H1 (cell line): Measurements from ENCODE around the gene PTPN21. TPM values are rescaled to one million over a fixed set of nuclear protein-coding genes. Genes with fewer than 3 reads are reported as not detected.

Experiments used
- CBX5 ChIP-seq: fragments of 300-800, 300-1000 bp; sonication (generic); IDR thresholded peaks from 2 replicates; pipeline ENCODE4 v1.7.1; 2016; ENCODE audit warnings: antibody characterized with exemption, low read length, low read depth
- NANOG ChIP-seq: IDR thresholded peaks from 2 replicates; pipeline ENCODE4 v1.6.1; 2011; ENCODE audit warnings: low read length, low read depth, mild to moderate bottlenecking, inconsistent platforms; ENCODE audit not compliant: insufficient read depth, poor library complexity, severe bottlenecking
- RFX5 ChIP-seq: IDR thresholded peaks from 2 replicates; pipeline ENCODE4 v1.6.1; 2011; ENCODE audit warnings: low read depth, low read length, improper control_type of control experiment, borderline replicate concordance
- SP4 ChIP-seq: IDR thresholded peaks from 2 replicates; pipeline ENCODE4 v1.6.1; 2012; ENCODE audit warnings: low read length, inconsistent platforms
- TCF12 ChIP-seq: IDR thresholded peaks from 2 replicates; pipeline ENCODE4 v1.6.1; 2011; ENCODE audit warnings: low read depth, mild to moderate bottlenecking, low read length
- polyA plus RNA-seq, 7 experiments: library from polyadenylated mRNA; depleted of rRNA in 3 of 7; stranded (reverse) in 5 of 7; unstranded in 2 of 7; fragments of >200 nt in 5 of 7; fragments of 200-250 nt in 2 of 7; gene quantifications; 1 replicate in 5 of 7; 2 replicates in 1 of 7; 4 replicates in 1 of 7; pipeline versions ENCODE4 v1.2.1 to v1.2.3, GENCODE V29; 2011 to 2013; ENCODE audit warnings: missing spikeins in 2 of 7, mixed read lengths in 2 of 7
- total RNA-seq: library from RNA; stranded (reverse); fragmentation: NEBNext Ultra II Directional; extraction: Animal tissue kit (Norgen Biotek cat#: 25700); gene quantifications from 2 replicates; pipeline ENCODE4 v1.2.1, GENCODE V29; 2021
- TF ChIP-seq, protein P1 (sequence below): IDR thresholded peaks from 2 replicates; pipeline ENCODE4 v1.6.1; 2011; ENCODE audit warnings: low read depth, mild to moderate bottlenecking, low read length; ENCODE audit not compliant: insufficient read depth

Gene PTPN21
- total and polyA plus RNA-seq, 2 of the 8 experiments (the other 6 are each of a cell fraction or from before 2014, with no cell fraction given) = 6.5 to 16.1 TPM

GRCh38 chr14:88481794-88482193, 73.0 kb downstream of the PTPN21 start (continued):
- TF ChIP-seq SP4 = no peak
- no peak for TF ChIP-seq CBX5
- TF ChIP-seq TCF12 = no peak
- no peak for TF ChIP-seq RFX5
- TF ChIP-seq, protein P1, sequence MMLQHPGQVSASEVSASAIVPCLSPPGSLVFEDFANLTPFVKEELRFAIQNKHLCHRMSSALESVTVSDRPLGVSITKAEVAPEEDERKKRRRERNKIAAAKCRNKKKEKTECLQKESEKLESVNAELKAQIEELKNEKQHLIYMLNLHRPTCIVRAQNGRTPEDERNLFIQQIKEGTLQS = no peak
- no peak for TF ChIP-seq NANOG
- TF ChIP-seq, all 59 proteins: peak for 0
